SK-N-SH (cell line): ENCODE measurements around the gene ENOX1. TPM values are rescaled to one million over a fixed set of nuclear protein-coding genes. Genes with fewer than 3 reads are reported as not detected.
A peak's percentile ranks its signal among the peaks of the same experiment; 100 is the strongest.

ENCODE experiments used
- CTCF ChIA-PET: fragments of 300-600, 350-600 bp; formaldehyde crosslinking; extraction: SDS; loops from one replicate; lab custom pipeline; 2021; lab: Yijun Ruan, JAX
- POLR2A ChIA-PET: fragments of 350-600 bp; sonication (Branson Sonifier 250); formaldehyde crosslinking; extraction: SDS; loops from one replicate; lab custom pipeline; 2020; ENCODE audit warnings: antibody characterized with exemption, inconsistent platforms; lab: Yijun Ruan, JAX
- DNase-seq: peaks from one replicate; pipeline ENCODE4 v3.0.0; 2012
- H2AFZ ChIP-seq: fragments of 200-600 bp; sonication (generic); 2 replicates; pipeline ENCODE4 v1.8.1; 2016; ENCODE audit warnings: antibody characterized with exemption, mild to moderate bottlenecking, low read depth
- H3F3A ChIP-seq: fragments of 200-600 bp; sonication (generic); replicated peaks from 2 replicates; pipeline ENCODE3; 2016; ENCODE audit warnings: antibody characterized with exemption, mild to moderate bottlenecking; ENCODE audit not compliant: insufficient read depth
- H3K27ac ChIP-seq, 2 experiments: fragments of 200-500 bp in 1 of 2; fragments of 200-600 bp in 1 of 2; sonication (Bioruptor generic) in 1 of 2; sonication (generic), shearing (Covaris generic) in 1 of 2; 2 replicates each; pipeline versions ENCODE4 v1.5.1 to v1.6.1; 2014 to 2016; ENCODE audit warnings: low read depth in 2 of 2, inconsistent platforms in 1 of 2, low read length in 1 of 2, mild to moderate bottlenecking in 1 of 2, mixed read lengths in 1 of 2
- H3K27me3 ChIP-seq: fragments of 200-600 bp; sonication (generic), shearing (Covaris generic); 2 replicates; pipeline ENCODE4 v1.6.1; 2016; ENCODE audit warnings: mixed run types; ENCODE audit not compliant: insufficient read depth
- H3K36me3 ChIP-seq, 2 experiments: fragments of 200-500 bp in 1 of 2; fragments of 200-600 bp in 1 of 2; sonication (Bioruptor generic) in 1 of 2; sonication (generic) in 1 of 2; replicated peaks in 1 of 2; 2 replicates each; pipeline versions ENCODE3 to v1.5.1; 2014 to 2016; ENCODE audit warnings: low read length in 1 of 2, mild to moderate bottlenecking in 1 of 2; ENCODE audit not compliant: insufficient read depth in 2 of 2, control insufficient read depth in 1 of 2
- H3K4me1 ChIP-seq, 2 experiments: fragments of 200-500 bp in 1 of 2; fragments of 200-600 bp in 1 of 2; sonication (Bioruptor generic) in 1 of 2; sonication (generic), shearing (Covaris generic) in 1 of 2; 2 replicates each; pipeline versions ENCODE4 v1.5.1 to v1.6.1; 2014 to 2016; ENCODE audit warnings: low read depth in 1 of 2, low read length in 1 of 2, mixed run types in 1 of 2; ENCODE audit not compliant: insufficient read depth in 2 of 2, control insufficient read depth in 1 of 2
- H3K4me2 ChIP-seq: fragments of 200-600 bp; sonication (generic), shearing (Covaris generic); 2 replicates; pipeline ENCODE4 v1.6.1; 2017; ENCODE audit warnings: mixed run types
- H3K4me3 ChIP-seq, 2 experiments: fragments of 200-500 bp in 1 of 2; fragments of 200-600 bp in 1 of 2; sonication (Bioruptor generic) in 1 of 2; sonication (generic), shearing (Covaris generic) in 1 of 2; 2 replicates each; pipeline versions ENCODE4 v1.5.1 to v1.8.1; 2014 to 2016; ENCODE audit warnings: low read depth in 2 of 2, inconsistent platforms in 1 of 2, low read length in 1 of 2, mild to moderate bottlenecking in 1 of 2, mixed read lengths in 1 of 2, moderate library complexity in 1 of 2
- H3K79me2 ChIP-seq: fragments of 200-600 bp; sonication (generic); 2 replicates; pipeline ENCODE4 v1.8.1; 2017; ENCODE audit warnings: mild to moderate bottlenecking; ENCODE audit not compliant: insufficient read depth
- H3K9ac ChIP-seq: fragments of 200-600 bp; sonication (generic); 2 replicates; pipeline ENCODE4 v1.6.1; 2017; ENCODE audit warnings: mixed run types
- H3K9me2 ChIP-seq: fragments of 200-600 bp; sonication (generic); 2 replicates; pipeline ENCODE4 v1.6.1; 2017; ENCODE audit warnings: mixed run types
- H3K9me3 ChIP-seq: fragments of 200-600 bp; sonication (generic); 2 replicates; pipeline ENCODE4 v1.6.1; 2017; ENCODE audit warnings: mixed run types, mild to moderate bottlenecking, moderate library complexity
- H4K20me1 ChIP-seq: fragments of 200-600 bp; sonication (generic); 2 replicates; pipeline ENCODE4 v1.6.1; 2017; ENCODE audit warnings: mild to moderate bottlenecking, mixed run types; ENCODE audit not compliant: insufficient read depth
- CHD2 ChIP-seq: fragments of 150-350 bp; IDR thresholded peaks from 2 replicates; pipeline ENCODE4 v1.6.1; 2018; ENCODE audit warnings: low read length; ENCODE audit not compliant: partially characterized antibody
- CTCF ChIP-seq: fragments of 200-600 bp; sonication (generic); IDR thresholded peaks from 2 replicates; pipeline ENCODE4 v1.6.1; 2017; ENCODE audit warnings: antibody characterized with exemption, mild to moderate bottlenecking, moderate library complexity
- ELF1 ChIP-seq: IDR thresholded peaks from 2 replicates; pipeline ENCODE4 v1.4.0; 2012
- EP300 ChIP-seq, 2 experiments: IDR thresholded peaks; 2 replicates each; pipeline versions ENCODE4 v1.4.0 to v1.6.1; 2012; ENCODE audit warnings: borderline replicate concordance in 1 of 2, low read depth in 1 of 2, low read length in 1 of 2
- FOSL2 ChIP-seq: IDR thresholded peaks from 2 replicates; pipeline ENCODE4 v1.4.0; 2012; ENCODE audit warnings: low read depth, mild to moderate bottlenecking, moderate library complexity, borderline replicate concordance
- FOXJ3 ChIP-seq: sonication (generic); formaldehyde crosslinking; IDR thresholded peaks from 2 replicates; pipeline ENCODE4 v1.5.1; 2020; ENCODE audit warnings: mild to moderate bottlenecking, missing genetic modification reagents
- GABPA ChIP-seq: IDR thresholded peaks from 2 replicates; pipeline ENCODE4 v1.4.0; 2012; ENCODE audit warnings: low read depth, mild to moderate bottlenecking
- JUND ChIP-seq: IDR thresholded peaks from 2 replicates; pipeline ENCODE4 v1.4.0; 2012
- MAX ChIP-seq: IDR thresholded peaks from 2 replicates; pipeline ENCODE4 v1.4.0; 2012; ENCODE audit warnings: low read depth
- MXI1 ChIP-seq: IDR thresholded peaks from 2 replicates; pipeline ENCODE4 v1.6.1; 2012; ENCODE audit warnings: mild to moderate bottlenecking, low read depth, low read length, improper control_type of control experiment
- NFIC ChIP-seq: IDR thresholded peaks from 2 replicates; pipeline ENCODE4 v1.4.0; 2012; ENCODE audit warnings: borderline replicate concordance
- NRF1 ChIP-seq: IDR thresholded peaks from 2 replicates; pipeline ENCODE4 v1.6.1; 2012; ENCODE audit warnings: low read depth, mild to moderate bottlenecking, low read length
- POLR2AphosphoS5 ChIP-seq: IDR thresholded peaks from 2 replicates; pipeline ENCODE4 v1.6.1; 2012; ENCODE audit warnings: low read depth, low read length
- REST ChIP-seq: IDR thresholded peaks from 2 replicates; pipeline ENCODE4 v1.6.1; 2012; ENCODE audit warnings: mild to moderate bottlenecking, low read depth, low read length, moderate library complexity
- RFX5 ChIP-seq: IDR thresholded peaks from 2 replicates; pipeline ENCODE4 v1.6.1; 2012; ENCODE audit warnings: mild to moderate bottlenecking, improper control_type of control experiment, low read length
- RXRA ChIP-seq: IDR thresholded peaks from 2 replicates; pipeline ENCODE4 v1.4.0; 2012; ENCODE audit warnings: low read depth, mild to moderate bottlenecking, borderline replicate concordance
- SIN3A ChIP-seq: IDR thresholded peaks from 2 replicates; pipeline ENCODE4 v1.6.1; 2012; ENCODE audit warnings: low read depth, mild to moderate bottlenecking, low read length, moderate library complexity, borderline replicate concordance
- SMC3 ChIP-seq: IDR thresholded peaks from 2 replicates; pipeline ENCODE4 v1.6.1; 2012; ENCODE audit warnings: low read depth, low read length, improper control_type of control experiment
- TCF12 ChIP-seq: IDR thresholded peaks from 2 replicates; pipeline ENCODE4 v1.4.0; 2012
- USF1 ChIP-seq: IDR thresholded peaks from 2 replicates; pipeline ENCODE4 v1.4.0; 2012; ENCODE audit warnings: low read depth, borderline replicate concordance
- WGBS: methylation state at CpG from one replicate; pipeline ENCODE4 v1.1.6; 2017; ENCODE audit warnings: low lambda C conversion rate; 5-methylcytosine and 5-hydroxymethylcytosine counted together
- polyA plus RNA-seq, 3 experiments: library from polyadenylated mRNA; depleted of rRNA; stranded (reverse); fragments of >200 nt; gene quantifications; 2 replicates each; pipeline ENCODE4 v1.2.3, GENCODE V29; 2012

The ENOX1 gene
- polyA plus RNA-seq, 1 of the 3 experiments (the other 2 are of a cell fraction) = 5.8 TPM

GRCh38 chr13:43808676-43809075, 21.9 kb upstream of the ENOX1 start (continued):
- TF ChIP-seq CTCF = no peak
- no peak for TF ChIP-seq MXI1
- no peak for TF ChIP-seq NFIC
- TF ChIP-seq RXRA = no peak
- no peak for TF ChIP-seq REST
- no peak for TF ChIP-seq CHD2
- no peak for TF ChIP-seq TCF12
- no peak for TF ChIP-seq ELF1
- TF ChIP-seq JUND = no peak

- Histone ChIP-seq H3K4me3 (no peak overlapping the region), H3F3A (peaks cover 10% of the 10 kb centered on the region), H3K9me3 (no peaks in the 10 kb centered on the region), H3K4me2 (no peak overlapping the region)
- TF ChIP-seq EP300 (IDR thresholded peaks at IDR 0.05; ENCODE audit: borderline replicate concordance in 1 of 2, low read depth in 1 of 2, low read length in 1 of 2) (no peak), FOXJ3 (CRISPR knock-in tag) (no peak), CHD2 (no peak), SIN3A (no peak), JUND (no peak), USF1 (no peak), NRF1 (no peak), TCF12 (no peak), POLR2AphosphoS5 (no peak), GABPA (no peak), ELF1 (no peak), MXI1 (no peak), RFX5 (no peak), SMC3 (no peak), FOSL2 (no peak), MAX (no peak)
- TF ChIP-seq, all 33 proteins: peak for 0
- no peaks in the 10 kb centered on the region for H3K79me2 ChIP-seq
- H3K27ac ChIP-seq = peak overlapping the region in 1 of 2 experiments; percentile 51; a peak in 2 of 4 replicates
- H3K9me2 ChIP-seq = no peaks in the 10 kb centered on the region
- no peak for DNase-seq
- no peaks in the 10 kb centered on the region for H3K27me3 ChIP-seq
- no peak overlapping the region for H3K9ac ChIP-seq
- no peaks in the 10 kb centered on the region for H3K36me3 ChIP-seq
- WGBS = 82% methylated on average over 4 of the region's 6 CpGs
- H2AFZ ChIP-seq = no peak overlapping the region
- POLR2A ChIA-PET = no interaction called here
- CTCF ChIA-PET = interaction anchor here (1.2 to 3.9 kb wide), 12 partner anchors 10 to 1215 kb away, joined by 3 to 50 read pairs (median 9); no protein-coding TSS in a partner anchor
- no peaks in the 10 kb centered on the region for H4K20me1 ChIP-seq
- peaks cover 4 to 7% of the 10 kb centered on the region in 2 experiments; a peak in 3 of 4 replicates for H3K4me1 ChIP-seq
Observed at GRCh38 chr13:43805681-43806128, 18.9 kb upstream of the ENOX1 start.
